Fibroblast of lung (primary cell): ENCODE measurements around the gene SELENOP.

Source experiments
- CTCF ChIP-seq, 2 donors: IDR thresholded peaks in 1 of 2; conservative IDR thresholded peaks in 1 of 2; 1 replicate in 1 of 2; 2 replicates in 1 of 2; pipeline ENCODE4 v1.5.1; 2011 to 2012; ENCODE audit warnings: low read length in 2 of 2, control low read depth in 1 of 2, inconsistent platforms in 1 of 2, low read depth in 1 of 2, mild to moderate bottlenecking in 1 of 2
- EZH2 ChIP-seq: IDR thresholded peaks from 2 replicates; pipeline ENCODE4 v1.5.1; 2012; ENCODE audit warnings: low read length, control low read depth, mild to moderate bottlenecking; ENCODE audit errors: missing control alignments

GRCh38 chr5:42813533-42813932 lies 1.8 kb upstream of the SELENOP start:
- TF ChIP-seq CTCF (conservative IDR thresholded peaks at IDR 0.05 in 1 of 2, IDR thresholded peaks at IDR 0.05 in 1 of 2; ENCODE audit: low read depth in 1 of 2, low read length in 2 of 2) (no peak), EZH2 (no peak)
